ENCODE data around the gene PDE6H. TPM values are rescaled to one million over a fixed set of nuclear protein-coding genes. Genes with fewer than 3 reads are reported as not detected.

Gene PDE6H
- total RNA-seq, 1 experiment from 2014 or later, result not detected

- H3K4me1 Mint-ChIP-seq (ENCODE audit: low read depth, unreplicated experiment), result peaks cover 28% of the 10 kb centered on the region
- no TSS peak for BruUV-seq (replicated peaks)
- H3K27me3 Mint-ChIP-seq (ENCODE audit: insufficient read depth, unreplicated experiment), result no peaks in the 10 kb centered on the region
- Histone ChIP-seq H3K4me3 (ENCODE audit: low read depth, low read length) (no peak overlapping the region), H3K9me3 (no peaks in the 10 kb centered on the region), H3K4me1 (peaks cover 45% of the 10 kb centered on the region), H3K27me3 (replicated peaks; ENCODE audit: control insufficient read depth, insufficient read depth, low read length) (no peaks in the 10 kb centered on the region), H3K36me3 (ENCODE audit: control insufficient read depth, insufficient read depth, low read length) (no peaks in the 10 kb centered on the region)
- CTCF ChIA-PET, result no interaction called here
- H3K36me3 Mint-ChIP-seq (ENCODE audit: insufficient read depth, unreplicated experiment), result peaks cover 7% of the 10 kb centered on the region
- no peak overlapping the region for H3K27ac Mint-ChIP-seq (ENCODE audit: unreplicated experiment)
- peak overlapping the region; percentile 71 for H3K4me3 Mint-ChIP-seq (ENCODE audit: unreplicated experiment)
- intact Hi-C loops (cut with micrococcal nuclease; ENCODE audit: unreplicated experiment), result no loop called here
- DNase-seq, result no peak
- H3K9me3 Mint-ChIP-seq (ENCODE audit: unreplicated experiment), result no peaks in the 10 kb centered on the region
- TF ChIP-seq CTCF (IDR thresholded peaks at IDR 0.05; ENCODE audit: insufficient read depth in 1 of 2, low read depth in 1 of 2, low read length in 1 of 2, severe bottlenecking in 1 of 2, unreplicated experiment in 1 of 2), result no peak
- POLR2A ChIA-PET, result no interaction called here
Measured at GRCh38 chr12:14927267-14927666, 45.6 kb upstream of the PDE6H start.

- intact Hi-C loops (cut with micrococcal nuclease; ENCODE audit: unreplicated experiment), result loop anchor here (1.0 to 2.0 kb wide), 3 partner anchors 22 to 126 kb away; partner anchors contain the start of genes C12orf60 and WBP11
- peak overlapping the region; percentile 51 for H3K27ac Mint-ChIP-seq (ENCODE audit: unreplicated experiment)
- H3K4me1 ChIP-seq, result peaks cover 51% of the 10 kb centered on the region
- no peak for TF ChIP-seq CTCF (IDR thresholded peaks at IDR 0.05; ENCODE audit: insufficient read depth in 1 of 2, low read depth in 1 of 2, low read length in 1 of 2, severe bottlenecking in 1 of 2, unreplicated experiment in 1 of 2)
- H3K27me3 Mint-ChIP-seq (ENCODE audit: insufficient read depth, unreplicated experiment), result no peaks in the 10 kb centered on the region
- peak overlapping the region; percentile 71 for H3K4me3 Mint-ChIP-seq (ENCODE audit: unreplicated experiment)
- H3K4me3 ChIP-seq (ENCODE audit: low read depth, low read length), result no peak overlapping the region
- H3K27me3 ChIP-seq (replicated peaks; ENCODE audit: control insufficient read depth, insufficient read depth, low read length), result no peaks in the 10 kb centered on the region
- DNase-seq, result peak; percentile 72 to 87
- ChIA-PET POLR2A (no interaction called here), CTCF (no interaction called here)
- H3K36me3 ChIP-seq (ENCODE audit: control insufficient read depth, insufficient read depth, low read length), result no peaks in the 10 kb centered on the region
- no TSS peak for BruUV-seq (replicated peaks)
- peaks cover 10% of the 10 kb centered on the region for H3K9me3 Mint-ChIP-seq (ENCODE audit: unreplicated experiment)
- H3K36me3 Mint-ChIP-seq (ENCODE audit: insufficient read depth, unreplicated experiment), result peaks cover 7% of the 10 kb centered on the region
- no peaks in the 10 kb centered on the region for H3K9me3 ChIP-seq
- peaks cover 37% of the 10 kb centered on the region for H3K4me1 Mint-ChIP-seq (ENCODE audit: low read depth, unreplicated experiment)
Measured at GRCh38 chr12:14928931-14929330, 43.9 kb upstream of the PDE6H start.

GRCh38 chr12:14930299-14930698, 42.5 kb upstream of the PDE6H start:
- ChIA-PET CTCF (no interaction called here), POLR2A (no interaction called here)
- H3K36me3 ChIP-seq (ENCODE audit: control insufficient read depth, insufficient read depth, low read length), result no peaks in the 10 kb centered on the region
- intact Hi-C loops (cut with micrococcal nuclease; ENCODE audit: unreplicated experiment), result no loop called here
- no peaks in the 10 kb centered on the region for H3K27me3 ChIP-seq (replicated peaks; ENCODE audit: control insufficient read depth, insufficient read depth, low read length)
- H3K4me3 Mint-ChIP-seq (ENCODE audit: unreplicated experiment), result no peak overlapping the region
- TF ChIP-seq CTCF (IDR thresholded peaks at IDR 0.05; ENCODE audit: insufficient read depth in 1 of 2, low read depth in 1 of 2, low read length in 1 of 2, severe bottlenecking in 1 of 2, unreplicated experiment in 1 of 2), result no peak
- BruUV-seq (replicated peaks), result no TSS peak
- H3K9me3 ChIP-seq, result no peaks in the 10 kb centered on the region
- no peak for DNase-seq
- peaks cover 47% of the 10 kb centered on the region for H3K4me1 Mint-ChIP-seq (ENCODE audit: low read depth, unreplicated experiment)
- H3K27ac Mint-ChIP-seq (ENCODE audit: unreplicated experiment), result no peak overlapping the region
- H3K27me3 Mint-ChIP-seq (ENCODE audit: insufficient read depth, unreplicated experiment), result no peaks in the 10 kb centered on the region
- peaks cover 10% of the 10 kb centered on the region for H3K9me3 Mint-ChIP-seq (ENCODE audit: unreplicated experiment)
- H3K36me3 Mint-ChIP-seq (ENCODE audit: insufficient read depth, unreplicated experiment), result peaks cover 7% of the 10 kb centered on the region
- H3K4me1 ChIP-seq, result peaks cover 64% of the 10 kb centered on the region
- no peak overlapping the region for H3K4me3 ChIP-seq (ENCODE audit: low read depth, low read length)
